GM12874 (cell line): ENCODE results near the gene POU2F3.

Experiments
- CTCF ChIP-seq: IDR thresholded peaks from 2 replicates; pipeline ENCODE4 v1.5.1; 2011; ENCODE audit warnings: low read depth, mild to moderate bottlenecking, control low read depth, low read length, moderate library complexity; ENCODE audit not compliant: insufficient read depth

The POU2F3 gene

GRCh38 chr11:120305286-120305685, 65.3 kb downstream of the POU2F3 start:
- TF ChIP-seq CTCF, result no peak

DNA sequence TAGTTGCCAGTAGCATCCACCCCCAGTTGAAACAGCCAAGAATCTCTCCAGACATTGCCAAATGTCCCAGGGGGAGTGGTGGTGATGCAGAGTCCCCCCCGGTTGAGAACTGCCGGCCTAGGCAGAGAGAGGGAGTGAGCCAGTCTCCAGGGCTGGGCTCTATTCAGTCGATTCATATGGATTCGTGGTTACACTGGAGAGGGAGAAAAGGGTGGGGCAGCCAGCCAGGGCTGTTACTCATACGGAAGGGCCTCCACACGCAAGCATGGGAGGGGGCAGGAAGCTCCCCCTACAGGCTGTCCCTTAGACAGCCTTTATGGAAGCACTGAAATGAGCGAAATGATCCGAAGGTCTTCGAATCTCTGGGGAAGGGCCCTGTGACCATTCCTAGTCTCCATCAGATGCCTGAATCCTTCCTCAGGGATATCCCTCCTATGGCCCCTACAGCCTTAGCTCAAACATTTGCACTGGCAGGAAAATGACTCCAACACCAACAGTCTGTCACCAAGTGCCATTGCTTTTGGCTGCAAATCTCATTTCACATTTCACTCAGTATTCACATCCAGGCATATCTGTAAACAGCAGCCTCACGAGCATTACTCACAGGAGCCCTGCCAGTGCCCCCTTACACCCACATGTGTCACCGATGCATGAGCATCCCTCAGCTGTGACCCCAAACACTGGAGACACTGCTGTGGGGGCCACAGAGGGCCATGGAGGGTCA, 66.7 kb downstream of the POU2F3 start:
- 0 out of 2 replicates have a peak, but pooled peaks have one; percentile 3 for TF ChIP-seq CTCF

DNA sequence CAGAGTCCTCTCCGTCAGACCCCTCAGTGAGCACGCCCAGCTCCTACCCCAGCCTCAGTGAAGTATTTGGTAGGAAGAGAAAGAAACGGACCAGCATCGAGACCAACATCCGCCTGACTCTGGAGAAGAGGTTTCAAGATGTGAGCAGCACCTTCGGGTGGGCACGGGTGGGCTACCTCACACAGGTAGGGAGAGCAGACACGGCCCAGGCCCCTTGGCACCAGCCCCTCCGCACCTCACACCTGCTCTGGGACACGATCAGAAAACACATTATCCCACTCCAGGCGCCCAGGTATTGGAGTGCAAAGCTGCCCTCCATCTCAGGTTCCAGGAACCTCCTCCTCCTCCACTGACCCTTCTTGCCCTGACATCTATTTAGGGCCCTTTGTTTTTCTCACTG, 67.5 kb downstream of the POU2F3 start:
- no peak for TF ChIP-seq CTCF

DNA sequence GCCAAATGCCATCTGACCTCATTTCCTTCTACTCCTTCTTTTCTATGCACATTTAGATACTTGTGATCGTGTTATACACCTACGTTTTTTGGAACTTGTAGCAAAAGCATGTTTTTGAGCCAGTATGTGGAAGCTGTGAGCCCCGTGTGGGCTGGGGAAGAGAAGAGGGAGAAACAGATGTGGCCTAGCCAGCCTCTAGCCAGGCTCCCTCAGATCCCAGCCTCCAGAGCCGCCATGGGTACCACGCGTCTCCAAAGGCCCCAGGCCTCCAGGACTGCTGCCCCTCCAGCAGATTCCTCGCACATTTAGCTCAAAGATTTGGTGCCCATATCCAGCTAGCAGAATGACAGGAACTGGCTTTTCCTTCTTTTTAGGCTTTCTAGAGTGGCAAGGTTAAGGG, 68.1 kb downstream of the POU2F3 start:
- no peak for TF ChIP-seq CTCF

GRCh38 chr11:120310870-120311269, 70.9 kb downstream of the POU2F3 start:
- TF ChIP-seq CTCF, result no peak

DNA sequence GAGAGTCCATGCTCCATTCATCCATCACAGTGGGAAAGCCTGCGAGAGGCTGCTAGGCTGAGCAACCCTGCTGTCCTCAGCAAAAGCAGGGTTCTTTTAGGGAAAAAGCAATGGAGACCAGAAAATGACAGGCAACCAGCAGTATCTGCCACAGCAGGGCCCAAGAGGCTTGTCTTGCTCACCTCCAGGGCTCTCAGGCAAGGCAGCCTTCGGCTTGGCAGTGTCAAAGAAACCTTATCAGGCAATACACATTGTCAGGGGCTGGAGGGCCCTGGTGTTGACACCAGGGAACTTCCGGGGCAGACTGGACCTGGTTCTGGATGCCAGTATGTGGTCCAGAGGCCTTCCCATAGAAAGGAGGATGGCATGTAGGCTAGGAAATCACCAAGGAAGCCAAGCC, 74.9 kb downstream of the POU2F3 start:
- TF ChIP-seq CTCF, result no peak

DNA sequence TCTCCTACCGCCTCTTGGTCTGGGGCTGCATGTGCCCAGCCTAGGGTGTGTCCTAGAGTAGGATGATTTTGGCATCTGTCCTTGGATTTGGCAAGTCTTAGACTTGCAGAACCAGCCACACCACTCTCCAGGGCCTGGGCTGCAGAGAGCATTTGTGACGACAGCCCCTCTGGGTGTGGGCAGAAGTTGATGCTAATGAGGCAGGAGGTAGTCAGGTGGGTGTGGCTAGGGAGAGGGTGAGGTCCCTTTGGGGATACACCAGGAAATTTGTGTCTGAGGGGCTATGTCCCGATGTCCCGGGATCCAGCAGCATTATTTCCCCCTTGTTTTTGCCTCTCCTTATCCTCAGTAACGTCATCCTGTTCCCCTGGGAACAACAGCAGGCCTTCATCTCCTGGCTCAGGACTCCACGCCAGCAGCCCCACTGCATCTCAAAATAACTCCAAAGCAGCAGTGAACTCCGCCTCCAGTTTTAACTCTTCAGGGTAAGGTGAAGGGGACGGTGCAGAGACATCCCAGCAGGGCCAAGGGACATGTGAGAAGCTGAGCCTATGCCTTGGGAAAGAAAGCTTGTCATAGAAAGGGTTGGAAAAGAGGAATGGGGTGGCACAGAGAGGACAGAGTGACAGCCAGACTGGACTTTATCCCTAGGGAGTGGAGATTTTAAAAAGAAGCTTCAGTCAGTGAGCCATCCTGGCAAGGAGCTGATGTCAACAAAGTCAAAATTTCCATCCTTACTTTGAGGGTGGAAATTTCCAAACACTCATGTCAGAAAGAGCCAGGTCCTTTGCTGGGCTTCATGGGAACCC, 77.1 kb downstream of the POU2F3 start:
- no peak for TF ChIP-seq CTCF
